DMS114 treated with DMSO at 0.1 percent for 48 hours (cell line): ENCODE measurements around the gene SLC9A1.
A peak's percentile ranks its signal among the peaks of the same experiment; 100 is the strongest.
"Not testable (repeated sequence)": the region's sequence is repeated elsewhere in the genome, so short reads cannot be mapped to it uniquely, and the experiment has no call there.

Experiments used
- DNase-seq: peaks from one replicate; lab custom pipeline; 2025; ENCODE audit not compliant: unreplicated experiment; lab: John Stamatoyannopoulos, UW

Gene SLC9A1

GRCh38 chr1:27154991-27155781 is at the start of gene SLC9A1:
TSS of gene SLC9A1 (minus strand) at chr1:27155125. CDS start at chr1:27154334, 791 bp downstream.
- peak; percentile 87 for DNase-seq

- DNase-seq, result no peak
These were observed 49.0 kb upstream of the SLC9A1 start for GRCh38 chr1:27203946-27204345.

GRCh38 chr1:27201295-27201694 is 46.4 kb upstream of the SLC9A1 start:
- DNase-seq, result no peak

- no peak for DNase-seq
These were observed 38.3 kb upstream of the SLC9A1 start for GRCh38 chr1:27193194-27193593.

GRCh38 chr1:27192039-27192529 is 37.2 kb upstream of the SLC9A1 start:
- DNase-seq, result no peak

- DNase-seq, result not testable (repeated sequence)
These were observed 29.7 kb upstream of the SLC9A1 start for GRCh38 chr1:27184665-27185064.

GRCh38 chr1:27179979-27180378 is 25.1 kb upstream of the SLC9A1 start:
- no peak for DNase-seq

- DNase-seq, result no peak
These were observed 24.5 kb upstream of the SLC9A1 start for GRCh38 chr1:27179379-27179778.

GRCh38 chr1:27176954-27177353 is 22.0 kb upstream of the SLC9A1 start:
- DNase-seq, result no peak

- no peak for DNase-seq
These were observed 21.4 kb upstream of the SLC9A1 start for GRCh38 chr1:27176323-27176722.

- not testable (repeated sequence) for DNase-seq
These were observed 18.1 kb upstream of the SLC9A1 start for GRCh38 chr1:27172992-27173391.

GRCh38 chr1:27166929-27167328 is 12.0 kb upstream of the SLC9A1 start:
- DNase-seq, result no peak

- no peak for DNase-seq
These were observed 11.5 kb upstream of the SLC9A1 start for GRCh38 chr1:27166351-27166802.

GRCh38 chr1:27163093-27163492 is 8.2 kb upstream of the SLC9A1 start:
- DNase-seq, result no peak

- no peak for DNase-seq
These were observed 7.2 kb upstream of the SLC9A1 start for GRCh38 chr1:27162090-27162489.

GRCh38 chr1:27161594-27161993 is 6.7 kb upstream of the SLC9A1 start:
- no peak for DNase-seq

GRCh38 chr1:27157194-27157593 is 2.3 kb upstream of the SLC9A1 start:
- DNase-seq, result no peak

- no peak for DNase-seq
These were observed 395 bp downstream of the SLC9A1 start for GRCh38 chr1:27154469-27154990.

GRCh38 chr1:27153927-27154358 is 982 bp downstream of the SLC9A1 start:
- no peak for DNase-seq

- DNase-seq, result no peak
These were observed 1.4 kb downstream of the SLC9A1 start for GRCh38 chr1:27153549-27153886.

- DNase-seq, result no peak
These were observed 1.9 kb downstream of the SLC9A1 start for GRCh38 chr1:27152829-27153548.
